22Rv1 (cell line): ENCODE data around the gene ITGAE.

Experiments
- ZFX ChIP-seq: fragments of 450-650 bp; IDR thresholded peaks from 2 replicates; pipeline ENCODE4 v1.6.1; 2017; ENCODE audit warnings: antibody characterized with exemption, borderline replicate concordance
- TF ChIP-seq, protein P1 (sequence below): fragments of 450-650 bp; IDR thresholded peaks from 2 replicates; pipeline ENCODE4 v1.5.1; 2017; ENCODE audit warnings: mild to moderate bottlenecking

- TF ChIP-seq, protein P1, sequence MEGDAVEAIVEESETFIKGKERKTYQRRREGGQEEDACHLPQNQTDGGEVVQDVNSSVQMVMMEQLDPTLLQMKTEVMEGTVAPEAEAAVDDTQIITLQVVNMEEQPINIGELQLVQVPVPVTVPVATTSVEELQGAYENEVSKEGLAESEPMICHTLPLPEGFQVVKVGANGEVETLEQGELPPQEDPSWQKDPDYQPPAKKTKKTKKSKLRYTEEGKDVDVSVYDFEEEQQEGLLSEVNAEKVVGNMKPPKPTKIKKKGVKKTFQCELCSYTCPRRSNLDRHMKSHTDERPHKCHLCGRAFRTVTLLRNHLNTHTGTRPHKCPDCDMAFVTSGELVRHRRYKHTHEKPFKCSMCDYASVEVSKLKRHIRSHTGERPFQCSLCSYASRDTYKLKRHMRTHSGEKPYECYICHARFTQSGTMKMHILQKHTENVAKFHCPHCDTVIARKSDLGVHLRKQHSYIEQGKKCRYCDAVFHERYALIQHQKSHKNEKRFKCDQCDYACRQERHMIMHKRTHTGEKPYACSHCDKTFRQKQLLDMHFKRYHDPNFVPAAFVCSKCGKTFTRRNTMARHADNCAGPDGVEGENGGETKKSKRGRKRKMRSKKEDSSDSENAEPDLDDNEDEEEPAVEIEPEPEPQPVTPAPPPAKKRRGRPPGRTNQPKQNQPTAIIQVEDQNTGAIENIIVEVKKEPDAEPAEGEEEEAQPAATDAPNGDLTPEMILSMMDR = no peak
- TF ChIP-seq ZFX = no peak
These were observed 2.5 kb downstream of the ITGAE start for GRCh38 chr17:3798273-3799180.
